HepG2 (cell line): ENCODE measurements around the gene COMMD7. TPM values are rescaled to one million over a fixed set of nuclear protein-coding genes. Genes with fewer than 3 reads are reported as not detected.

Experiments used
- ATAC-seq: fragments of 200-7000 bp; cut with Tn5 transposase; 3 replicates; pipeline ENCODE4 v1.9.1; 2020; ENCODE audit warnings: mild to moderate bottlenecking, moderate library complexity
- BruUV-seq: library from RNA; stranded (reverse); fragments of 400-500 nt; replicated peaks from 2 replicates; lab custom pipeline; 2021; lab: Mats Ljungman, UMichigan
- CTCF ChIA-PET: fragments of 300-600 bp; formaldehyde crosslinking; extraction: SDS; loops from one replicate; lab custom pipeline; 2021; ENCODE audit warnings: low total read pairs, inconsistent platforms, low intra/inter-chr PET ratio; lab: Yijun Ruan, JAX
- POLR2A ChIA-PET: fragments of 350-600 bp; sonication (Branson Sonifier 250); formaldehyde crosslinking; loops from one replicate; lab custom pipeline; 2020; ENCODE audit warnings: antibody characterized with exemption, inconsistent platforms; lab: Yijun Ruan, JAX
- DNase-seq: peaks from one replicate; pipeline ENCODE4 v3.0.0-alpha.2; 2015; ENCODE audit warnings: low spot score
- FAIRE-seq: peaks from 3 replicates; lab custom pipeline; 2011; peaks lifted over from hg19 to GRCh38; lab: Jason Lieb, UNC
- H2AFZ ChIP-seq: one replicate; pipeline ENCODE4 v1.6.1; 2011; ENCODE audit warnings: low read length, inconsistent platforms
- H3K27ac ChIP-seq: fragments of 300-600 bp; 3 replicates; pipeline ENCODE4 v1.8.0; 2011; ENCODE audit warnings: mixed run types, mild to moderate bottlenecking, mixed read lengths, low read length, inconsistent platforms; ENCODE audit not compliant: insufficient read depth; ENCODE audit errors: extremely low read length
- H3K27me3 ChIP-seq, 2 experiments: fragments of 200-600 bp in 1 of 2; 2 replicates in 1 of 2; 3 replicates in 1 of 2; pipeline versions ENCODE4 v1.6.0 to v1.8.0; 2011; ENCODE audit warnings: low read length in 2 of 2, mild to moderate bottlenecking in 2 of 2, moderate library complexity in 2 of 2, inconsistent platforms in 1 of 2; ENCODE audit not compliant: insufficient read depth in 2 of 2, control insufficient read depth in 1 of 2
- H3K36me3 ChIP-seq, 2 experiments: fragments of 200-600 bp in 1 of 2; replicated peaks in 1 of 2; 2 replicates in 1 of 2; 3 replicates in 1 of 2; pipeline versions ENCODE4 v1.5.1 to v1.8.0; 2011; ENCODE audit warnings: low read length in 2 of 2, inconsistent platforms in 1 of 2; ENCODE audit not compliant: insufficient read depth in 2 of 2, control insufficient read depth in 1 of 2
- H3K4me1 ChIP-seq: 2 replicates; pipeline ENCODE4 v1.5.1; 2012; ENCODE audit warnings: low read length, inconsistent platforms; ENCODE audit not compliant: insufficient read depth
- H3K4me2 ChIP-seq: 2 replicates; pipeline ENCODE4 v1.6.0; 2011; ENCODE audit warnings: low read depth, low read length, inconsistent platforms
- H3K4me3 ChIP-seq, 3 experiments: fragments of 200-600 bp in 1 of 3; sonication (generic), shearing (Covaris generic) in 1 of 3; replicated peaks in 1 of 3; 2 replicates each; pipeline ENCODE4 v1.5.1; 2011 to 2016; ENCODE audit warnings: low read length in 3 of 3, inconsistent platforms in 2 of 3, low read depth in 2 of 3, mild to moderate bottlenecking in 2 of 3, control low read depth in 1 of 3, mixed read lengths in 1 of 3; ENCODE audit not compliant: insufficient read depth in 1 of 3
- H3K79me2 ChIP-seq: one replicate; pipeline ENCODE4 v1.6.1; 2011; ENCODE audit warnings: low read length, inconsistent platforms; ENCODE audit not compliant: insufficient read depth
- H3K9ac ChIP-seq: 2 replicates; pipeline ENCODE4 v1.6.0; 2011; ENCODE audit warnings: mild to moderate bottlenecking, low read depth, low read length, inconsistent platforms; ENCODE audit not compliant: insufficient read depth
- H3K9me3 ChIP-seq: 2 replicates; pipeline ENCODE4 v1.5.1; 2012; ENCODE audit warnings: mild to moderate bottlenecking, low read length
- H4K20me1 ChIP-seq: 2 replicates; pipeline ENCODE4 v1.6.0; 2011; ENCODE audit warnings: inconsistent platforms, mild to moderate bottlenecking, low read length, moderate library complexity; ENCODE audit not compliant: insufficient read depth
- BCL3 ChIP-seq: sonication (generic); formaldehyde crosslinking; IDR thresholded peaks from 2 replicates; pipeline ENCODE4 v1.5.1; 2020; ENCODE audit warnings: mild to moderate bottlenecking, missing genetic modification reagents, moderate library complexity
- FOSL1 ChIP-seq: sonication (generic); formaldehyde crosslinking; IDR thresholded peaks from 2 replicates; pipeline ENCODE4 v1.9.0; 2021; ENCODE audit warnings: missing genetic modification reagents, borderline replicate concordance
- HNRNPUL1 ChIP-seq: fragments of 200-400 bp; formaldehyde crosslinking; IDR thresholded peaks from 2 replicates; pipeline ENCODE4 v1.6.1; 2017; ENCODE audit warnings: low read depth, mild to moderate bottlenecking, low read length, moderate library complexity
- KDM5A ChIP-seq: fragments of 200-600 bp; sonication (generic); IDR thresholded peaks from 2 replicates; pipeline ENCODE4 v1.7.0; 2018; ENCODE audit warnings: antibody characterized with exemption, mild to moderate bottlenecking, low read length, borderline replicate concordance
- MEF2D ChIP-seq: sonication (generic); formaldehyde crosslinking; IDR thresholded peaks from 2 replicates; pipeline ENCODE4 v1.5.1; 2020; ENCODE audit warnings: mild to moderate bottlenecking, missing genetic modification reagents
- MXD1 ChIP-seq: sonication (generic); formaldehyde crosslinking; IDR thresholded peaks from 2 replicates; pipeline ENCODE4 v1.4.0; 2020; ENCODE audit warnings: mild to moderate bottlenecking, missing genetic modification reagents
- NCOR1 ChIP-seq: fragments of 200-600 bp; sonication (generic); IDR thresholded peaks from 2 replicates; pipeline ENCODE4 v1.7.0; 2017; ENCODE audit warnings: antibody characterized with exemption, low read length, borderline replicate concordance
- NONO ChIP-seq, 2 experiments: fragments of 450-650 bp in 1 of 2; sonication (generic) in 1 of 2; formaldehyde crosslinking in 1 of 2; IDR thresholded peaks in 1 of 2; conservative IDR thresholded peaks in 1 of 2; 2 replicates each; pipeline versions ENCODE4 v1.6.1 to v1.8.0; 2017 to 2022; ENCODE audit warnings: mild to moderate bottlenecking in 1 of 2, missing genetic modification reagents in 1 of 2, moderate library complexity in 1 of 2
- ZMYM3 ChIP-seq: sonication (generic); formaldehyde crosslinking; IDR thresholded peaks from 2 replicates; pipeline ENCODE4 v1.5.1; 2020; ENCODE audit warnings: mild to moderate bottlenecking, missing genetic modification reagents
- ZNF121 ChIP-seq: sonication (generic); formaldehyde crosslinking; IDR thresholded peaks from 2 replicates; pipeline ENCODE4 v1.5.0; 2020; ENCODE audit warnings: mild to moderate bottlenecking, missing genetic modification reagents
- ZNF362 ChIP-seq: sonication (generic); formaldehyde crosslinking; IDR thresholded peaks from 2 replicates; pipeline ENCODE4 v1.4.0; 2020; ENCODE audit warnings: missing genetic modification reagents, mild to moderate bottlenecking, borderline replicate concordance
- ZNF563 ChIP-seq: sonication (generic); formaldehyde crosslinking; IDR thresholded peaks from 2 replicates; pipeline ENCODE4 v1.8.0; 2022; ENCODE audit warnings: mild to moderate bottlenecking, moderate library complexity, missing genetic modification reagents
- WGBS: methylation state at CpG from one replicate; pipeline ENCODE4 v1.1.6; 2017; ENCODE audit warnings: low lambda C conversion rate; 5-methylcytosine and 5-hydroxymethylcytosine counted together
- in situ Hi-C: cut with HindIII; loops from 2 replicates; pipeline ENCODE4 v1.10.0; 2017; ENCODE audit warnings: low pct_unique_long_range_greater_than_20kb; ENCODE audit not compliant: extremely low pct_ligation_motif_present
- intact Hi-C: fragments of 100-400 bp; cut with micrococcal nuclease; formaldehyde crosslinking; loops from one replicate; pipeline ENCODE4 v1.10.0; 2022; ENCODE audit not compliant: unreplicated experiment
- polyA plus RNA-seq, 8 experiments: library from polyadenylated mRNA; depleted of rRNA in 3 of 8; stranded (reverse) in 7 of 8; unstranded in 1 of 8; fragments of >200 nt; fragmentation: Illumina TruSeq in 4 of 8; extraction: Trizol in 4 of 8; gene quantifications; 2 replicates each; pipeline versions ENCODE4 v1.2.1 to v1.2.3, GENCODE V29; 2011 to 2016; ENCODE audit warnings: low read depth in 4 of 8, missing spikeins in 1 of 8, mixed read lengths in 1 of 8; ENCODE audit not compliant: insufficient read depth in 1 of 8
- total RNA-seq, 5 experiments: library from RNA; depleted of rRNA; stranded (reverse); fragments of >200 nt; fragmentation: Illumina TruSeq; extraction: Trizol; gene quantifications; 2 replicates each; pipeline ENCODE4 v1.2.3, GENCODE V29; 2016; ENCODE audit warnings: low read depth in 1 of 5
- TF ChIP-seq, protein P1 (sequence below): sonication (generic); formaldehyde crosslinking; IDR thresholded peaks from 2 replicates; pipeline ENCODE4 v1.4.0; 2020; ENCODE audit warnings: mild to moderate bottlenecking, missing genetic modification reagents
- TF ChIP-seq, protein P2 (sequence below): sonication (generic); formaldehyde crosslinking; IDR thresholded peaks from 2 replicates; pipeline ENCODE4 v1.5.0; 2020; ENCODE audit warnings: missing genetic modification reagents, mild to moderate bottlenecking, borderline replicate concordance
- TF ChIP-seq, protein P3 (sequence below): sonication (generic); formaldehyde crosslinking; IDR thresholded peaks from 2 replicates; pipeline ENCODE4 v1.9.0; 2021; ENCODE audit warnings: missing genetic modification reagents, mild to moderate bottlenecking, borderline replicate concordance

The COMMD7 gene
- total and polyA plus RNA-seq, 2 of the 13 experiments (the other 11 are each of a cell fraction or from before 2014, with no cell fraction given), result 42.1 to 53.3 TPM

- in situ Hi-C loops (no loop called here), intact Hi-C loops (loop anchor here (5.0 kb wide), 1 partner anchor 36 kb away; no protein-coding TSS in a partner anchor)
- Histone ChIP-seq H3K79me2 (peaks cover 5% of the 10 kb centered on the region), H3K9ac (no peak overlapping the region), H3K4me3 (no peak overlapping the region), H3K27me3 (no peaks in the 10 kb centered on the region; a peak in 1 of 5 replicates), H3K4me1 (peaks cover 53% of the 10 kb centered on the region), H3K4me2 (no peak overlapping the region), H3K36me3 (peaks cover 0 to 1% of the 10 kb centered on the region in 2 experiments; a peak in 1 of 5 replicates), H2AFZ (no peak overlapping the region), H4K20me1 (no peaks in the 10 kb centered on the region), H3K27ac (no peak overlapping the region), H3K9me3 (no peaks in the 10 kb centered on the region)
- FAIRE-seq, result no peak
- ATAC-seq, result no peak
- BruUV-seq, result no TSS peak
- no peak for DNase-seq
- 90% methylated on average over 5 of the region's 5 CpGs for WGBS
- POLR2A ChIA-PET, result interaction anchor here (1.5 to 3.0 kb wide), 3 partner anchors 10 to 60 kb away, joined by 3 to 12 read pairs (median 4); no protein-coding TSS in a partner anchor
- CTCF ChIA-PET, result interaction anchor here (1.9 kb wide), 1 partner anchor 37 kb away, joined by 4 read pairs; no protein-coding TSS in a partner anchor
- TF ChIP-seq, protein P1, sequence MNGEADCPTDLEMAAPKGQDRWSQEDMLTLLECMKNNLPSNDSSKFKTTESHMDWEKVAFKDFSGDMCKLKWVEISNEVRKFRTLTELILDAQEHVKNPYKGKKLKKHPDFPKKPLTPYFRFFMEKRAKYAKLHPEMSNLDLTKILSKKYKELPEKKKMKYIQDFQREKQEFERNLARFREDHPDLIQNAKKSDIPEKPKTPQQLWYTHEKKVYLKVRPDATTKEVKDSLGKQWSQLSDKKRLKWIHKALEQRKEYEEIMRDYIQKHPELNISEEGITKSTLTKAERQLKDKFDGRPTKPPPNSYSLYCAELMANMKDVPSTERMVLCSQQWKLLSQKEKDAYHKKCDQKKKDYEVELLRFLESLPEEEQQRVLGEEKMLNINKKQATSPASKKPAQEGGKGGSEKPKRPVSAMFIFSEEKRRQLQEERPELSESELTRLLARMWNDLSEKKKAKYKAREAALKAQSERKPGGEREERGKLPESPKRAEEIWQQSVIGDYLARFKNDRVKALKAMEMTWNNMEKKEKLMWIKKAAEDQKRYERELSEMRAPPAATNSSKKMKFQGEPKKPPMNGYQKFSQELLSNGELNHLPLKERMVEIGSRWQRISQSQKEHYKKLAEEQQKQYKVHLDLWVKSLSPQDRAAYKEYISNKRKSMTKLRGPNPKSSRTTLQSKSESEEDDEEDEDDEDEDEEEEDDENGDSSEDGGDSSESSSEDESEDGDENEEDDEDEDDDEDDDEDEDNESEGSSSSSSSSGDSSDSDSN, result no peak
- no peak for TF ChIP-seq FOSL1 (CRISPR knock-in tag)
- TF ChIP-seq ZNF563, result no peak
- no peak for TF ChIP-seq NONO (IDR thresholded peaks at IDR 0.05)
- no peak for TF ChIP-seq NONO (CRISPR knock-in tag; conservative IDR thresholded peaks at IDR 0.05)
- TF ChIP-seq BCL3, result no peak
- no peak for TF ChIP-seq KDM5A
- TF ChIP-seq ZNF121 (CRISPR knock-in tag), result peak; percentile 97
- TF ChIP-seq, protein P2, sequence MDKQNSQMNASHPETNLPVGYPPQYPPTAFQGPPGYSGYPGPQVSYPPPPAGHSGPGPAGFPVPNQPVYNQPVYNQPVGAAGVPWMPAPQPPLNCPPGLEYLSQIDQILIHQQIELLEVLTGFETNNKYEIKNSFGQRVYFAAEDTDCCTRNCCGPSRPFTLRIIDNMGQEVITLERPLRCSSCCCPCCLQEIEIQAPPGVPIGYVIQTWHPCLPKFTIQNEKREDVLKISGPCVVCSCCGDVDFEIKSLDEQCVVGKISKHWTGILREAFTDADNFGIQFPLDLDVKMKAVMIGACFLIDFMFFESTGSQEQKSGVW (CRISPR knock-in tag), result no peak
- peak; percentile 78; the same call in 1 of the 2 replicates for TF ChIP-seq ZNF362 (CRISPR knock-in tag)
- TF ChIP-seq HNRNPUL1, result no peak
- TF ChIP-seq MEF2D (CRISPR knock-in tag), result no peak
- no peak for TF ChIP-seq NCOR1
- TF ChIP-seq MXD1 (CRISPR knock-in tag), result no peak
- TF ChIP-seq, protein P3, sequence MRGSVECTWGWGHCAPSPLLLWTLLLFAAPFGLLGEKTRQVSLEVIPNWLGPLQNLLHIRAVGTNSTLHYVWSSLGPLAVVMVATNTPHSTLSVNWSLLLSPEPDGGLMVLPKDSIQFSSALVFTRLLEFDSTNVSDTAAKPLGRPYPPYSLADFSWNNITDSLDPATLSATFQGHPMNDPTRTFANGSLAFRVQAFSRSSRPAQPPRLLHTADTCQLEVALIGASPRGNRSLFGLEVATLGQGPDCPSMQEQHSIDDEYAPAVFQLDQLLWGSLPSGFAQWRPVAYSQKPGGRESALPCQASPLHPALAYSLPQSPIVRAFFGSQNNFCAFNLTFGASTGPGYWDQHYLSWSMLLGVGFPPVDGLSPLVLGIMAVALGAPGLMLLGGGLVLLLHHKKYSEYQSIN (CRISPR knock-in tag), result no peak
- peak; percentile 37; the same call in 1 of the 2 replicates for TF ChIP-seq ZMYM3 (CRISPR knock-in tag)
Observed at GRCh38 chr20:32741151-32741550, 2.1 kb downstream of the COMMD7 start.
